Trophoblast cell (in vitro differentiated cells and primary cell): ENCODE measurements around the gene PDE8A.
"Not testable (repeated sequence)": the region's sequence is repeated elsewhere in the genome, so short reads cannot be mapped to it uniquely, and the experiment has no call there.

Source experiments
- DNase-seq, 2 donors: peaks; one replicate each; pipeline ENCODE4 v3.0.0-alpha.2; 2016
- H2AFZ ChIP-seq: 2 replicates; pipeline ENCODE4 v1.6.1; 2013; ENCODE audit warnings: low read length, moderate library complexity, mild to moderate bottlenecking; ENCODE audit not compliant: insufficient read depth, poor library complexity
- H2AK5ac ChIP-seq: 2 replicates; pipeline ENCODE4 v1.6.1; 2013; ENCODE audit warnings: mild to moderate bottlenecking, low read length
- H2BK120ac ChIP-seq: 2 replicates; pipeline ENCODE4 v1.6.1; 2013; ENCODE audit warnings: low read length, mild to moderate bottlenecking, moderate library complexity; ENCODE audit not compliant: insufficient read depth, poor library complexity
- H2BK12ac ChIP-seq: 2 replicates; pipeline ENCODE4 v1.6.1; 2013; ENCODE audit warnings: mild to moderate bottlenecking, low read length, moderate library complexity
- H2BK5ac ChIP-seq: 2 replicates; pipeline ENCODE4 v1.6.1; 2013; ENCODE audit warnings: low read length, low read depth, moderate library complexity, mild to moderate bottlenecking; ENCODE audit not compliant: poor library complexity
- H3K14ac ChIP-seq: 2 replicates; pipeline ENCODE4 v1.6.1; 2013; ENCODE audit warnings: mild to moderate bottlenecking, low read length
- H3K18ac ChIP-seq: 2 replicates; pipeline ENCODE4 v1.6.1; 2013; ENCODE audit warnings: mild to moderate bottlenecking, low read length
- H3K23ac ChIP-seq: 2 replicates; pipeline ENCODE4 v1.6.1; 2013; ENCODE audit warnings: low read length
- H3K27ac ChIP-seq: 2 replicates; pipeline ENCODE4 v1.5.1; 2013; ENCODE audit warnings: low read depth, mild to moderate bottlenecking, inconsistent platforms, low read length, moderate library complexity
- H3K27me3 ChIP-seq: 2 replicates; pipeline ENCODE4 v1.6.1; 2013; ENCODE audit warnings: inconsistent platforms, mild to moderate bottlenecking, low read length, moderate library complexity; ENCODE audit not compliant: insufficient read depth
- H3K36me3 ChIP-seq, 2 experiments: 1 replicate in 1 of 2; 2 replicates in 1 of 2; pipeline ENCODE4 v1.6.1; 2013; ENCODE audit warnings: low read length in 2 of 2, mild to moderate bottlenecking in 2 of 2, moderate library complexity in 1 of 2; ENCODE audit not compliant: insufficient read depth in 2 of 2, control insufficient read depth in 1 of 2
- H3K4ac ChIP-seq: 2 replicates; pipeline ENCODE4 v1.6.1; 2013; ENCODE audit warnings: low read depth, mild to moderate bottlenecking, low read length, moderate library complexity
- H3K4me1 ChIP-seq, 2 experiments: 1 replicate in 1 of 2; 2 replicates in 1 of 2; pipeline ENCODE4 v1.6.1; 2013; ENCODE audit warnings: low read length in 2 of 2, mild to moderate bottlenecking in 2 of 2, moderate library complexity in 1 of 2; ENCODE audit not compliant: insufficient read depth in 2 of 2, control insufficient read depth in 1 of 2
- H3K4me2 ChIP-seq: 2 replicates; pipeline ENCODE4 v1.6.1; 2013; ENCODE audit warnings: inconsistent platforms, mild to moderate bottlenecking, low read length, moderate library complexity
- H3K4me3 ChIP-seq: 2 replicates; pipeline ENCODE4 v1.5.1; 2013; ENCODE audit warnings: mild to moderate bottlenecking, low read depth, low read length, inconsistent platforms
- H3K79me1 ChIP-seq: one replicate; pipeline ENCODE4 v1.6.1; 2013; ENCODE audit warnings: low read length
- H3K79me2 ChIP-seq: 2 replicates; pipeline ENCODE4 v1.6.1; 2013; ENCODE audit warnings: low read length, mild to moderate bottlenecking; ENCODE audit not compliant: control insufficient read depth, insufficient read depth, poor library complexity
- H3K9ac ChIP-seq: 2 replicates; pipeline ENCODE4 v1.6.1; 2013; ENCODE audit warnings: mild to moderate bottlenecking, low read length
- H3K9me3 ChIP-seq: 2 replicates; pipeline ENCODE4 v1.6.1; 2013; ENCODE audit warnings: low read depth, mild to moderate bottlenecking, control low read depth, inconsistent platforms, low read length; ENCODE audit not compliant: insufficient read depth
- H4K12ac ChIP-seq: 2 replicates; pipeline ENCODE4 v1.6.1; 2013; ENCODE audit warnings: low read depth, mild to moderate bottlenecking, low read length, moderate library complexity
- H4K8ac ChIP-seq: 2 replicates; pipeline ENCODE4 v1.6.1; 2013; ENCODE audit warnings: low read depth, mild to moderate bottlenecking, low read length, moderate library complexity
- H4K91ac ChIP-seq: one replicate; pipeline ENCODE4 v1.6.1; 2013; ENCODE audit warnings: low read depth, mild to moderate bottlenecking, low read length, moderate library complexity
- WGBS: extraction: QIAGEN DNeasy Blood & Tissue Kit; methylation state at CpG from one replicate; pipeline ENCODE4 v1.1.7; 2013; ENCODE audit warnings: missing lambda C conversion rate; ENCODE audit not compliant: insufficient read length, insufficient coverage; ENCODE audit errors: extremely low coverage; 5-methylcytosine and 5-hydroxymethylcytosine counted together

PDE8A gene

DNA sequence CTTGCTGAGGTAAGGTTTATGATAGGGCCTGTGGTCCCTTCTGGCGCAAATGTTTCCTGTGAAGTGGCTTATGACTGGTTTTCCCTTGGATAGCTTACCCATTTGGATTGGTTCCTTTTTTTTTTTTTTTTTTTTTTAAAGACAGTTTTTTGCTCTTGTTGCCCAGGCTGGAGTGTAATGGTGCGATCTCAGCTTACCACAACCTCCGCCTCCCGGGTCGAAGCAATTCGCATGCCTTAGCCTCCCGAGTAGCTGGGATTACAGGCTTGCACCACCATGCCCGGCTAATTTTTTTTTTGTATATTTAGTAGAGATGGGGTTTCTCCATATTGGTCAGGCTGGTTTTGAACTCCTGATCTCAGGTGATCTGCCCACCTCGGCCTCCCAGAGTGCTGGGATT is 5.7 kb downstream of the PDE8A start:
- not testable (repeated sequence) for H3K27me3 ChIP-seq, H3K4ac ChIP-seq, DNase-seq, H3K36me3 ChIP-seq, H3K4me3 ChIP-seq, H4K8ac ChIP-seq, H2AK5ac ChIP-seq, H3K4me2 ChIP-seq, H3K27ac ChIP-seq, H3K23ac ChIP-seq, H3K14ac ChIP-seq, H2AFZ ChIP-seq, H3K18ac ChIP-seq, H2BK12ac ChIP-seq, H2BK120ac ChIP-seq, H3K79me1 ChIP-seq, H2BK5ac ChIP-seq, H3K4me1 ChIP-seq, H3K79me2 ChIP-seq, H4K91ac ChIP-seq, H3K9ac ChIP-seq, H3K9me3 ChIP-seq, H4K12ac ChIP-seq
- no CpG with 5 or more reads among the region's 9 CpGs for WGBS

DNA sequence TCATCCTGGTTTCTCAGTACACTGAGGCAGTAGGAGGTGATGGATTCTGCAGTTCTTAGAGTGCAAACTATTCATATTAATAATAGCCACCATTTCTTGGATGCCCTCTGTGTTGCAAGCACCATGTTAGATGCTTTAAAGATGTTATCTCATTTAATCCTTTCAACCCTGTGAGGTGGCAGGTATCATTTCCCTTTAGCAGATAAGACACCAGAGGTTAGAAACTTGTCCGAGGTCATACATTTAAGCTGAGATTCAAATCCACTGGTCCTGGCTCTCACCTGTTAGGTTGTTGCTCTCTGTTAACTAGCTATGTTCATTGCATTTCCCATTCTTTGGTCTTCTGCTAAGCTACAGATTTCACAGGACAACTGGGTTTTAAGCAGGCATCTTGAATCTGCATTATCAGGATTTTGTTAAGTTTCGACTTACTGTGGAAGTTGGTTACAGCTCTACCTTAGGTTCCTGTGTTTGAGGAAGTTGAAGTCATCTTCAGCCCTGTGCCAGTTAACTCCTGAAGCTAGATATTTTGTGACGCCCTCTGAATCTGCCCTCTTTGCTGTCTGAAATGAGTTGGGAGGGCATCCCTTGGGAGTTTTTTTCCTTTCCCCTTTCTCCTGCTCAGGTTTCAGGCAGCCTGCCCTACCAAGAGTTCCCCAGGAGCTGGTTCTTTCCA is 6.4 kb downstream of the PDE8A start:
- Histone ChIP-seq H3K4me1 (no peaks in the 10 kb centered on the region), H3K4me2 (no peak overlapping the region), H2BK120ac (no peak overlapping the region), H3K36me3 (no peaks in the 10 kb centered on the region), H3K9me3 (no peaks in the 10 kb centered on the region), H4K8ac (no peak overlapping the region), H3K14ac (no peak overlapping the region), H2AFZ (no peak overlapping the region), H3K4ac (no peak overlapping the region), H4K12ac (no peak overlapping the region), H3K79me2 (no peaks in the 10 kb centered on the region), H2BK5ac (no peak overlapping the region), H3K27ac (no peak overlapping the region), H3K23ac (no peak overlapping the region), H3K27me3 (no peaks in the 10 kb centered on the region), H3K79me1 (no peaks in the 10 kb centered on the region), H4K91ac (no peak overlapping the region), H3K9ac (no peak overlapping the region), H3K18ac (no peak overlapping the region), H3K4me3 (no peak overlapping the region), H2BK12ac (no peak overlapping the region), H2AK5ac (no peak overlapping the region)
- WGBS: no CpG with 5 or more reads among the region's 3 CpGs
- peak in 1 of 2 donors; percentile 53 for DNase-seq

DNA sequence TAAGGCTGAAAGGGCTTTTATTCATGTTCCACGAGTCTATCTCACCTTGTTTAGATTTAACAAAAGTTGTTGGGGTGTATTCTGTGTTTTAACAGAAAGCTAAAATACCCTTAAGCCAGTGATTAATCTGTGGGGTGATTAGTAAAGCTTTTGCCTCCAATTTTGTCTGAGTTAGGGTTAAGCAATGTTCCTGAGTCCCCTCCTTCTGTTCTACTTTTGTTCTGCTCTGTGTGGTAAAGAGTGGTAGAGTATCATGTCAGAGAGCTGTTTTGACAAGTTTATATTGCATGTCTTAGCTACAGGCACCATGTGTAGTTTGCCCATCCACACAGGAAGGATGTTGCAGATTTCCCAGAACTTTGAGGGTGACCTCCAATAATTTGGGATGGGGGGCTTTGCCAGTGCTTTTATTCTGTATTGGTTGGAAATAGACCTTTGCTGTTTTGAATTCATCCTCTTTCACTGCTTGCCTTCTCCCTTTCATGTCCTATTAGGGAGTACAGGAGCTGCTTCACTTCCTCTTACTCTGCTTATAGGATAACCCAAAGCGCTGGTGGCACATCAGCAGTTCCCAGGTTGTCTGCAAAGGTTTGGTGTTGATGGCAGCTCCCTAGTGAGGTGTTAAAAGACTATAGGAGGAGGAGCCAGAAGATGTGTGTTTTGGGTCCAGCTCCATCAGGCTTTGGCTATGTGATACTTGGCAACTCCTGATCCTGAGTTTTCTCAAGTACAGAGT is 7.4 kb downstream of the PDE8A start:
- Histone ChIP-seq H2AFZ (no peak overlapping the region), H3K9me3 (no peaks in the 10 kb centered on the region), H3K4ac (no peak overlapping the region), H4K91ac (no peak overlapping the region), H3K4me3 (no peak overlapping the region), H2BK12ac (no peak overlapping the region), H2BK5ac (no peak overlapping the region), H3K36me3 (no peaks in the 10 kb centered on the region), H2AK5ac (no peak overlapping the region), H3K23ac (no peak overlapping the region), H3K18ac (no peak overlapping the region), H3K14ac (no peak overlapping the region), H3K27ac (no peak overlapping the region), H3K79me1 (no peaks in the 10 kb centered on the region), H3K79me2 (no peaks in the 10 kb centered on the region), H2BK120ac (no peak overlapping the region), H3K27me3 (no peaks in the 10 kb centered on the region), H3K4me2 (no peak overlapping the region), H4K8ac (no peak overlapping the region), H4K12ac (no peak overlapping the region), H3K9ac (peak overlapping the region; percentile 52), H3K4me1 (no peaks in the 10 kb centered on the region)
- WGBS: no CpG with 5 or more reads among the region's 2 CpGs
- DNase-seq: no peak

DNA sequence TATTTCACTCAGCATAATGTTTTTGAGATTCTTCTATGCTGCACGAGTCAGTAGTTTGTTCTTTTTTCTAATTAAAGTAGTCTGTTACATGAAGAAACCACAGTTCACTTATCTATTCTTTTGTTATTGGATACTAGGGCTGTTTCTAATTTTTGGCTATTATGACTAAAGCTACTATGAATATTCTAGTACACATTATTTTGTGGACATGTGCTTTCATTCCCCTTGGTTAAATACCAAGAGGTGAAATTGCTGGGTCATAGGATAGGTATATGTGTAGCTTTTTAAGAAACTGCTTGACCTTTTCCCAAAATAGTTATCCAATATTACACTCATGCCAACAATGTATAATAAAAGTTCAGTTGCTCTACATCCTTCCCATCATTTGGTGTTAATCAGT is 8.9 kb downstream of the PDE8A start:
- Histone ChIP-seq H3K27ac (no peak overlapping the region), H2BK12ac (no peak overlapping the region), H4K8ac (no peak overlapping the region), H3K14ac (no peak overlapping the region), H4K12ac (no peak overlapping the region), H3K79me2 (no peaks in the 10 kb centered on the region), H3K18ac (no peak overlapping the region), H3K9me3 (no peaks in the 10 kb centered on the region), H3K4me2 (no peak overlapping the region), H2BK5ac (no peak overlapping the region), H2AFZ (no peak overlapping the region), H3K27me3 (no peaks in the 10 kb centered on the region), H3K4me1 (no peaks in the 10 kb centered on the region), H4K91ac (no peak overlapping the region), H3K9ac (no peak overlapping the region), H3K4ac (no peak overlapping the region), H2BK120ac (no peak overlapping the region), H2AK5ac (no peak overlapping the region), H3K4me3 (no peak overlapping the region), H3K36me3 (no peaks in the 10 kb centered on the region), H3K79me1 (no peaks in the 10 kb centered on the region), H3K23ac (no peak overlapping the region)
- WGBS: no CpG with 5 or more reads among the region's 1 CpG
- no peak for DNase-seq
